ENCODE measurements around the gene TTC28.

GRCh38 chr22:28466399-28466798, 213.2 kb downstream of the TTC28 start:
- TF ChIP-seq POLR2AphosphoS5 (IDR thresholded peaks at IDR 0.05) = no peak
- no peak for TF ChIP-seq CTCF (IDR thresholded peaks at IDR 0.05; ENCODE audit: poor library complexity, severe bottlenecking)
- TF ChIP-seq, protein P1, sequence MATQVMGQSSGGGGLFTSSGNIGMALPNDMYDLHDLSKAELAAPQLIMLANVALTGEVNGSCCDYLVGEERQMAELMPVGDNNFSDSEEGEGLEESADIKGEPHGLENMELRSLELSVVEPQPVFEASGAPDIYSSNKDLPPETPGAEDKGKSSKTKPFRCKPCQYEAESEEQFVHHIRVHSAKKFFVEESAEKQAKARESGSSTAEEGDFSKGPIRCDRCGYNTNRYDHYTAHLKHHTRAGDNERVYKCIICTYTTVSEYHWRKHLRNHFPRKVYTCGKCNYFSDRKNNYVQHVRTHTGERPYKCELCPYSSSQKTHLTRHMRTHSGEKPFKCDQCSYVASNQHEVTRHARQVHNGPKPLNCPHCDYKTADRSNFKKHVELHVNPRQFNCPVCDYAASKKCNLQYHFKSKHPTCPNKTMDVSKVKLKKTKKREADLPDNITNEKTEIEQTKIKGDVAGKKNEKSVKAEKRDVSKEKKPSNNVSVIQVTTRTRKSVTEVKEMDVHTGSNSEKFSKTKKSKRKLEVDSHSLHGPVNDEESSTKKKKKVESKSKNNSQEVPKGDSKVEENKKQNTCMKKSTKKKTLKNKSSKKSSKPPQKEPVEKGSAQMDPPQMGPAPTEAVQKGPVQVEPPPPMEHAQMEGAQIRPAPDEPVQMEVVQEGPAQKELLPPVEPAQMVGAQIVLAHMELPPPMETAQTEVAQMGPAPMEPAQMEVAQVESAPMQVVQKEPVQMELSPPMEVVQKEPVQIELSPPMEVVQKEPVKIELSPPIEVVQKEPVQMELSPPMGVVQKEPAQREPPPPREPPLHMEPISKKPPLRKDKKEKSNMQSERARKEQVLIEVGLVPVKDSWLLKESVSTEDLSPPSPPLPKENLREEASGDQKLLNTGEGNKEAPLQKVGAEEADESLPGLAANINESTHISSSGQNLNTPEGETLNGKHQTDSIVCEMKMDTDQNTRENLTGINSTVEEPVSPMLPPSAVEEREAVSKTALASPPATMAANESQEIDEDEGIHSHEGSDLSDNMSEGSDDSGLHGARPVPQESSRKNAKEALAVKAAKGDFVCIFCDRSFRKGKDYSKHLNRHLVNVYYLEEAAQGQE (IDR thresholded peaks at IDR 0.05; ENCODE audit: borderline replicate concordance) = no peak
- no peak for TF ChIP-seq EZH2 (IDR thresholded peaks at IDR 0.05; ENCODE audit: borderline replicate concordance, insufficient read depth, low read length, poor library complexity, severe bottlenecking)
- TF ChIP-seq SMC3 (conservative IDR thresholded peaks at IDR 0.05; ENCODE audit: poor library complexity) = no peak
- TF ChIP-seq TAF1 (IDR thresholded peaks at IDR 0.05; ENCODE audit: low read depth) = no peak
- no peak for TF ChIP-seq EP300 (conservative IDR thresholded peaks at IDR 0.05; ENCODE audit: poor library complexity, severe bottlenecking)
- no peak for TF ChIP-seq RAD21 (conservative IDR thresholded peaks at IDR 0.05)

Data from neural cell (in vitro differentiated cells).